HUES64 (cell line): ENCODE results near the gene PCA3.
"Not testable (repeated sequence)": the region's sequence is repeated elsewhere in the genome, so short reads cannot be mapped to it uniquely, and the experiment has no call there.

Source experiments
- H3K27ac ChIP-seq: 2 replicates; pipeline ENCODE4 v1.7.0; 2013; ENCODE audit warnings: low read depth, low read length, inconsistent platforms
- H3K27me3 ChIP-seq: 2 replicates; pipeline ENCODE4 v1.6.1; 2013; ENCODE audit warnings: mild to moderate bottlenecking, low read length; ENCODE audit not compliant: insufficient read depth
- H3K36me3 ChIP-seq: 2 replicates; pipeline ENCODE4 v1.6.1; 2013; ENCODE audit warnings: mild to moderate bottlenecking, low read length; ENCODE audit not compliant: insufficient read depth
- H3K4me1 ChIP-seq: 2 replicates; pipeline ENCODE4 v1.6.1; 2013; ENCODE audit warnings: mild to moderate bottlenecking, low read length, moderate library complexity; ENCODE audit not compliant: insufficient read depth
- H3K4me3 ChIP-seq: 2 replicates; pipeline ENCODE4 v1.5.1; 2013; ENCODE audit warnings: mild to moderate bottlenecking, low read length, moderate library complexity
- H3K9ac ChIP-seq: 2 replicates; pipeline ENCODE4 v1.6.1; 2013; ENCODE audit warnings: mild to moderate bottlenecking, low read depth, low read length
- H3K9me3 ChIP-seq: 2 replicates; pipeline ENCODE4 v1.6.1; 2013; ENCODE audit warnings: low read depth, low read length; ENCODE audit not compliant: insufficient read depth
- WGBS: fragments of 150-250, 120-280 bp; methylation state at CpG from one replicate; pipeline ENCODE4 v1.1.7; 2013; ENCODE audit warnings: missing lambda C conversion rate; 5-methylcytosine and 5-hydroxymethylcytosine counted together

The PCA3 gene

DNA sequence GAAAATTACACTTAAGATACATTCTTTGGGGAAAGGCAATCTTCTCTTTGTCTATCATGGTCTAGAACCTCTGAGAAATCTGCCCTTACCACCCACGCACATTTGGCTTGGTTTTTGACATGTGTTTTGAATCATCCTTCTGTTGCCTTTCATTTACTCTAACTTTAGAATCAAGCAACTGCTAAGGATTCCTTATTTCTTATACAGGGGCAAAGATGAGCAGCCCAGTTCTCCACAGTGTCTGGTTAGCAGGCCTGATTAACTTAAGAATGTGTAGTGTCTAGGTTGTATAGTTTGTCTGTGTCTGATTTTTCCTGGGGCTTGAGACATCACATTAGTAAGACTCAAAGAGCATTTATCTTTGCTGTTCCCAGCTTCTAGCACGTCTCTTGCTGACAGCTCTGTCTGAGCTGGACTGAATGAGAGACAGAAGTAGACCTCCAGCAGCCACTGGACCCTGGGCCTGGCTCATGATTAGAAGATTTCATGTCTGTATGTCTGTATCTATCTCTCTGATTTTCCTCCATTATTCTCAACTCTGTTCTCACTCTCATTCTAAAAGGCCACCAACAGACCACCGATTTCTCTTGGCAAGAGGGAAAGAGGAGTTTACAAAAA lies 31.8 kb upstream of the PCA3 start:
- Histone ChIP-seq H3K9me3 (no peaks in the 10 kb centered on the region), H3K36me3 (no peaks in the 10 kb centered on the region), H3K27ac (no peak overlapping the region), H3K4me3 (no peak overlapping the region), H3K4me1 (no peaks in the 10 kb centered on the region), H3K27me3 (no peaks in the 10 kb centered on the region), H3K9ac (no peak overlapping the region)
- 98% methylated on average over 3 of the region's 3 CpGs for WGBS

DNA sequence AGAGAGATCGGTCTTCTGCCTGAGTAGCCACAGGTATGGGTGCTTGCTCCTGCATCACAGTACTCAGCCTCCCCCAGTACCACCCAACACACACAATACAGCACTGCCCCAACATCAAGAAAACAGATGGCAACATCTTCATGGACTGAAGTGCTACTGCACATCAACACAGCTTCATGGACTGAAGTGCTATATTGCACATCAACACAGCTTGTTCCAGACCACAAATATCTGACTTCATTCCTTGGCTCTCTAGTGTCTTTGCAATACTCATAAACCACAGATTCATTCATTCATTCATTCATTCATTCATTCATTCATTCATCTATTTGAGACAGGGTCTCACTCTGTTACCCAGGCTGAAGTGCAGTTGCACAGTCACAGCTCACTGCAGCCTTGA lies 31.1 kb upstream of the PCA3 start:
- no peak overlapping the region for H3K4me3 ChIP-seq
- WGBS = 86% methylated on average over 1 of the region's 1 CpG

DNA sequence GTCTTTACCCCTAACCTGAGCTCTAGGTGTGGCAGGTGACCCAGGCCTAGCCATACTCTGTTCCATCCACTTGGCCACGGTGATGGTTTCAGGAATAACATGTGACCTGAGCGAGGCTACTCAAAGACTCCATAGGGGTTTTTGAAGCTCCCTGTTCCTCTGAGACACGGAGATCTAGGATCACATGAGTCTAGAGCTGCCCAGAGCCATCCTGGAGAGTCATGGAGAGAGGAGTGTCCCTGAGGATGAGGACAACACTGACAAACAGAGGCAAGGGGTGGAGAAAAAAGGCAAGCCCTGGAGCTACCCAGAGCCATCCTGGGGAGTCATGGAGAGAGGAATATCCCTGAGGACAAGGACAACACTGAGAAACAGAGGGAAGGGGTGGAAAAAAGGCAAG lies 29.5 kb upstream of the PCA3 start:
- Histone ChIP-seq H3K4me1 (no peaks in the 10 kb centered on the region), H3K27ac (no peak overlapping the region), H3K9ac (no peak overlapping the region), H3K27me3 (no peaks in the 10 kb centered on the region), H3K36me3 (no peaks in the 10 kb centered on the region), H3K9me3 (no peaks in the 10 kb centered on the region), H3K4me3 (no peak overlapping the region)
- WGBS = 88% methylated on average over 3 of the region's 3 CpGs

More for the DNA sequence above, 31.1 kb upstream of the PCA3 start:
- H3K27ac ChIP-seq = no peak overlapping the region
- H3K36me3 ChIP-seq = no peaks in the 10 kb centered on the region
- H3K9me3 ChIP-seq = no peaks in the 10 kb centered on the region
- H3K9ac ChIP-seq = no peak overlapping the region
- no peaks in the 10 kb centered on the region for H3K4me1 ChIP-seq
- H3K27me3 ChIP-seq = no peaks in the 10 kb centered on the region

DNA sequence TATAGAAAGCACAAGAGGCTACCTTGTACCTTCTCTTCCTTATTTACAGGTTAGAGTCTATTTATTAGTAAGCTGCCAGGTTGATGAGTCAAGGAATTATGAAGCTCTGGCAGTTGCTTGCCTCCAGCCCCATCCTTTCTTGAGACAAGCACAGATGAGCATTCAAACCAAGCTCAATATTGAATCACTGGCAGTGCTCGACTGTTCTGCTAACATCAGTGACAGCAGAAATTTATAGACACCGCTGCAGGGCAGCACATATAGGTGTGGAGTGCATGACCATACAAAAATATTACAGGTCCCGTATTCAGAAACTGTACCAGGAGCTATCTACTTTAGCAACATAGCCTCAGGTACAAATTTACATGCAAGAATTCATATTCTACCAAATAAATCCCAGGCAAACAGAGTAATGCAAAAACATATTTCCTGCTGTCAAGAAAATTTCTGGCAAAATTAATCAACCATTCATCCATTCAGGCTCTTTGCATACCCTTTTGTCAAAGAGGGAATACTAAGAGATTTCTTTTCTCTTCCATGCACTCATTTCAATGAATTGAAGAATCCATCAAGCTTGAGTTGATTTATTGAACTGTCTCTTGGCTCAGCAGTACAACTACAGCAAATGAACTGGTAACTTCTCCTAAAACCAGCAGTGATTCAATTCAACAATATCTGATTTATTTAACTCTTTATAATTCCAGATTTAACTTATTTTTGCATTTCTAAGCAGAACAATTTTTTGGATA lies 26.9 kb upstream of the PCA3 start:
- Histone ChIP-seq H3K4me1 (no peaks in the 10 kb centered on the region), H3K4me3 (no peak overlapping the region), H3K9me3 (no peaks in the 10 kb centered on the region), H3K27me3 (no peaks in the 10 kb centered on the region), H3K36me3 (no peaks in the 10 kb centered on the region), H3K27ac (no peak overlapping the region), H3K9ac (no peak overlapping the region)
- WGBS = 97% methylated on average over 3 of the region's 3 CpGs

DNA sequence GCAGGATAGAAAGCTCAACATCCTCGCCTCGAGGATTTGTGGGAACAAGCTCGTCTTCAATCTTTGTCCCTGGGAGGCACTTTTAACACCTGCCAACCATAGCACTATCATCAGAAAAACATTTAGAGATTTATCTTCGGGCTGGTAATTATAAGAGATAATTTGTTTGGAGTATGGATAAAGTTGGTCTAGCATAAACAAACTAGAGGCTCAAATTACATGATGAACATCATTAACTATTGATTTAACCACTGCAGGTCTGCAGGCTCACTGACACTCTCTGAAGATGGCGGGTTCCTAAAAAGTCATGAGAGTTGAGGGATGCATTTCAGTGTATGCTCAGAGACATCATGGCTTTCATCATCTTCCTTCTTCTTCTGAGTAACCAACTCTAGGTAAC lies 25.8 kb upstream of the PCA3 start:
- 96% methylated on average over 4 of the region's 5 CpGs for WGBS
- Histone ChIP-seq H3K9me3 (no peaks in the 10 kb centered on the region), H3K27ac (no peak overlapping the region), H3K36me3 (no peaks in the 10 kb centered on the region), H3K9ac (no peak overlapping the region), H3K4me3 (no peak overlapping the region), H3K4me1 (no peaks in the 10 kb centered on the region), H3K27me3 (no peaks in the 10 kb centered on the region)

DNA sequence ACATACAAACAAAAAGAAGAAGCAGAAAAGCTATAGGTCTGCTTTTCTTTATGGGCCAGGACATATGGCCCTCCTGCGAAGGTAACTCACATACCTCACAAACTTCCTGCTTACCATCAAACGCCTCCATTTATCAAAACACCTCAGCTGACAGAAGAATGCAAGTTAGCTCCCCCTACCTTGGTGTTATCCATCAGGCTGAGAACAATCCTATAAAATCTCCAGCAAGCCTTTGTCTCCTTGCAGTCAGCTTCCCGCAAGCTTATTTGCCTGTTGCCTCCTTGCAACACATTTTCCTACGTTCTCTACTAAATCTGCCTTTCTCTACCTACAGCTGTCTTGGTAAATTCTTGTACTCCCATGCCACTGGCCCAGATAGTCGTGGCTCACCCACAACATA lies 22.7 kb upstream of the PCA3 start:
- H3K27me3 ChIP-seq = no peaks in the 10 kb centered on the region
- H3K36me3 ChIP-seq = no peaks in the 10 kb centered on the region
- no peaks in the 10 kb centered on the region for H3K9me3 ChIP-seq
- H3K9ac ChIP-seq = no peak overlapping the region
- H3K4me1 ChIP-seq = no peaks in the 10 kb centered on the region
- no peak overlapping the region for H3K4me3 ChIP-seq
- 81% methylated on average over 5 of the region's 5 CpGs for WGBS
- no peak overlapping the region for H3K27ac ChIP-seq

DNA sequence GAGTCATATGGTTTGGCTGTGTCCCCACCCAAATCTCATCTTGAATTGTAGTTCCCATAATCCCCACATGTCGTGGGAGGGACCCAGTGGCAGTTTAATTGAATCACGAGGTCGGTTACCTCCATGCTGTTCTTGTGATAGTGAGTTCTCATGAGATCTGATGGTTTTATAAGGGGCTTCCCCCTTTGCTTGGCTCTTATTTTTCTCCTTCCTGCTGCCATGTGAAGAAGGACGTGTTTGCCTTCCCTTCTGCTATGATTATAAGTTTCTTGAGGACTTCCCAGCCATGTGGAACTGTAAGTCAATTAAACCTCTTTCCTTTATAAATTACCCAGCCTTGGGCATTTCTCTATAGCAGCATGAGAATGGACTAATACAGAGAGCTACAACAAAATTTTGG lies 21.3 kb upstream of the PCA3 start:
- H3K36me3 ChIP-seq, H3K27me3 ChIP-seq, H3K4me3 ChIP-seq, H3K9me3 ChIP-seq, H3K4me1 ChIP-seq, H3K27ac ChIP-seq, H3K9ac ChIP-seq: not testable (repeated sequence)
- 86% methylated on average over 4 of the region's 4 CpGs for WGBS

DNA sequence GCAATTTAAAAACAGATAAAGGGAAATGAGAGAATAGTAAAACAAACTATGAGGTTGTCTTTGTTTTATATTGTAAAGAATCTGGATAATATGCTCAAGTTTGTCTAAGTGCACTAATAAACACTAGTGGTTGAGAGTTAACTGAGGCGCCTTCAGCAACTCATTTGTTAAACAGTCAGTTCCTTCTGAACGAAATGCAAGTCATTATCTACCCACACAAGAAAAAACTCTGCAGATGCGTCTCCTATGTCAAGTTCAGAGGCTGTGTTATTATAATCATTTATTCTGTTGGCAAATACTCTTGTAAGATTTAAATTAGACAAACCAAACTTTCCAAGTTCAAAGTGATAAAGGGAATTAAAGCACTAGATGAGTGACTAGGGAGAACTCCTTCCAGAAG lies 20.3 kb upstream of the PCA3 start:
- Histone ChIP-seq H3K4me3 (no peak overlapping the region), H3K9ac (no peak overlapping the region), H3K9me3 (no peaks in the 10 kb centered on the region), H3K4me1 (no peaks in the 10 kb centered on the region), H3K36me3 (no peaks in the 10 kb centered on the region), H3K27me3 (no peaks in the 10 kb centered on the region), H3K27ac (no peak overlapping the region)
- WGBS = 84% methylated on average over 2 of the region's 3 CpGs

DNA sequence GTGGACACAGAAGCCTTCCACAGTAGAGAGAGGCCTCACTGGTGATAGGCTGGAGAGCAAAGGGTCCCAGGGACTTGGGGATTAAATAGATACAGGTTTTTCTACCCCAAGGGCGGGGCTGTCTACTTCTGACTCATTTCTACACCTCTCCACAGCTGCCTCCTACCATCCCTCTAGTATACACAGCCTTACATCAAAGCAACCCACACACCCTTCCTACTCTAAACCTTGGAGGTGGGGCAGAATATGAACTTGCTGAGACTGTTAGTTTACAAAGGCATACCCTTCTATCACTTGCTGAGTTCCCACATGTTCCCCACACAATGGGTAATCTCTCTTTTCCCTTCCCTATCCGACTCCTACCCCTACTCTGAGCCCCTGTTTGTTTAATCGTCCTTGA lies 19.9 kb upstream of the PCA3 start:
- WGBS = 81% methylated on average over 3 of the region's 3 CpGs
- Histone ChIP-seq H3K27me3 (no peaks in the 10 kb centered on the region), H3K36me3 (no peaks in the 10 kb centered on the region), H3K4me1 (no peaks in the 10 kb centered on the region), H3K9ac (no peak overlapping the region), H3K27ac (no peak overlapping the region), H3K9me3 (no peaks in the 10 kb centered on the region), H3K4me3 (no peak overlapping the region)

DNA sequence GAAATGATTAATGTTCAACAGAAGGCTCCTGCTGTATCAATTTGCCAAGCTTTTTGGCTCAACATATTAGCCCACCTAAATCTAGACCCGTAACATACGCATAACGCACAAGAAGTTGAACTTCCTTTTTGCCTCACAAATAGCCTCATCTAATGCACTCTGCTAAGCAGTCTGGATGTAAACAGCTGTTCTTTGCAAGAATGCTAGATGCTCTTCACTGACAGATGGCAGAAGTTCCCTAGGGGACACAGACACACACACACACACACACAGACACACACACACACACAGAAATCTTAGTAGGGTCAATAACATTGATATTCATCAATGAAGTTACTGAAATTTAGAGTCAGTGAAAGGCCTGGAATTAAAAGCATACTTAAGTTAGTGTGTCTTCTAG lies 13.2 kb upstream of the PCA3 start:
- Histone ChIP-seq H3K27me3 (no peaks in the 10 kb centered on the region), H3K27ac (no peak overlapping the region), H3K4me3 (no peak overlapping the region), H3K4me1 (no peaks in the 10 kb centered on the region), H3K9ac (no peak overlapping the region), H3K36me3 (no peaks in the 10 kb centered on the region), H3K9me3 (no peaks in the 10 kb centered on the region)
- 96% methylated on average over 3 of the region's 3 CpGs for WGBS

DNA sequence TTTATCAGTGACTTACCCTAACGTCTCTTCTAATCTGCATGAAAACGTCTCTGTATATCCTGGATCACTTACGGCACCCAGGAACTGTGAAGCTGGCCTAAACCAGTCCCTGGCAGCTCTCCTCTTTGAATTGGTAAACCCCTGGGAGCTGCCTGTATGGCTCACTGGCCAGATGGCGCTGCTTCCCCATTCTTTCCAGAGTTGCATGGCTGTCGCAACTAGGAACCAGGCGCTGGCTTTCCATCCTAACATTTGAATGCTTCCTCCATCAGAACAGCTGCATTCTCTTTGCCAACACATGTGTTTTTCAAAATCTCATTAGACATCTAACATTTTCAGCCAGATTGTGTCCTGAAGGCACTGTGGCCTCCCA lies 8.0 kb upstream of the PCA3 start:
- no peak overlapping the region for H3K27ac ChIP-seq
- peaks cover 2% of the 10 kb centered on the region; the same call in 1 of the 2 replicates for H3K4me1 ChIP-seq
- H3K36me3 ChIP-seq = no peaks in the 10 kb centered on the region
- no peaks in the 10 kb centered on the region for H3K27me3 ChIP-seq
- no peak overlapping the region for H3K4me3 ChIP-seq
- H3K9ac ChIP-seq = no peak overlapping the region
- WGBS = 56% methylated on average over 6 of the region's 6 CpGs
- H3K9me3 ChIP-seq = no peaks in the 10 kb centered on the region
